ENCODE measurements around the gene TRIM38. TPM values are rescaled to one million over a fixed set of nuclear protein-coding genes. Genes with fewer than 3 reads are reported as not detected.

The TRIM38 gene
- total RNA-seq, 4 donors from 2014 or later = 2.2 to 6.7 (median 4.6) TPM

- Histone ChIP-seq H3K9me3 (no peaks in the 10 kb centered on the region), H3K27ac (no peak overlapping the region), H3K27me3 (no peaks in the 10 kb centered on the region), H3K4me3 (no peak overlapping the region), H3K36me3 (no peaks in the 10 kb centered on the region), H3K4me1 (no peaks in the 10 kb centered on the region)
- DNase-seq (no peak), ATAC-seq (no peak)
- intact Hi-C loops (cut with DNase I; ENCODE audit: low total_unique reads) (no loop called here), in situ Hi-C loops (cut with MboI; ENCODE audit: low sequenced_read_pairs in 4 of 4) (no loop called here)
- TF ChIP-seq CTCF (IDR thresholded peaks at IDR 0.05 in 4 of 5, conservative IDR thresholded peaks at IDR 0.05 in 1 of 5) = no peak
- TF ChIP-seq POLR2A (IDR thresholded peaks at IDR 0.05) = no peak
Observed at GRCh38 chr6:25918083-25918683, 44.4 kb upstream of the TRIM38 start.

GRCh38 chr6:25919657-25920056 lies 42.9 kb upstream of the TRIM38 start:
- TF ChIP-seq POLR2A (IDR thresholded peaks at IDR 0.05) (no peak), CTCF (IDR thresholded peaks at IDR 0.05 in 4 of 5, conservative IDR thresholded peaks at IDR 0.05 in 1 of 5) (no peak)
- H3K4me3 ChIP-seq = no peak overlapping the region
- ATAC-seq = no peak

GRCh38 chr6:25921525-25922203 lies 40.9 kb upstream of the TRIM38 start:
- in situ Hi-C loops (cut with MboI; ENCODE audit: low sequenced_read_pairs in 4 of 4) = no loop called here
- Histone ChIP-seq H3K27me3 (no peaks in the 10 kb centered on the region), H3K36me3 (no peaks in the 10 kb centered on the region), H3K27ac (no peak overlapping the region), H3K4me1 (no peaks in the 10 kb centered on the region), H3K9me3 (no peaks in the 10 kb centered on the region), H3K4me3 (no peak overlapping the region)
- intact Hi-C loops (cut with DNase I; ENCODE audit: low total_unique reads) = no loop called here
- TF ChIP-seq POLR2A (IDR thresholded peaks at IDR 0.05) = no peak
- ATAC-seq = no peak
- DNase-seq = no peak

More at GRCh38 chr6:25919657-25920056, 42.9 kb upstream of the TRIM38 start:
- no peaks in the 10 kb centered on the region for H3K36me3 ChIP-seq
- no peaks in the 10 kb centered on the region for H3K9me3 ChIP-seq
- DNase-seq = no peak
- in situ Hi-C loops (cut with MboI; ENCODE audit: low sequenced_read_pairs in 4 of 4) (no loop called here), intact Hi-C loops (cut with DNase I; ENCODE audit: low total_unique reads) (no loop called here)
- no peak overlapping the region for H3K27ac ChIP-seq
- H3K4me1 ChIP-seq = no peaks in the 10 kb centered on the region
- H3K27me3 ChIP-seq = no peaks in the 10 kb centered on the region

GRCh38 chr6:25922301-25922700 lies 40.3 kb upstream of the TRIM38 start:
- H3K4me1 ChIP-seq = no peaks in the 10 kb centered on the region
- no peaks in the 10 kb centered on the region for H3K9me3 ChIP-seq
- TF ChIP-seq POLR2A (IDR thresholded peaks at IDR 0.05) (no peak), CTCF (IDR thresholded peaks at IDR 0.05 in 4 of 5, conservative IDR thresholded peaks at IDR 0.05 in 1 of 5) (no peak)
- intact Hi-C loops (cut with DNase I; ENCODE audit: low total_unique reads) (no loop called here), in situ Hi-C loops (cut with MboI; ENCODE audit: low sequenced_read_pairs in 4 of 4) (no loop called here)
- no peak overlapping the region for H3K4me3 ChIP-seq
- no peak overlapping the region for H3K27ac ChIP-seq
- H3K27me3 ChIP-seq = no peaks in the 10 kb centered on the region
- no peak for ATAC-seq
- H3K36me3 ChIP-seq = no peaks in the 10 kb centered on the region
- no peak for DNase-seq

- in situ Hi-C loops (cut with MboI; ENCODE audit: low sequenced_read_pairs in 4 of 4) = no loop called here
- DNase-seq (no peak), ATAC-seq (no peak)
- Histone ChIP-seq H3K9me3 (no peaks in the 10 kb centered on the region), H3K27me3 (no peaks in the 10 kb centered on the region), H3K4me1 (no peaks in the 10 kb centered on the region), H3K36me3 (no peaks in the 10 kb centered on the region), H3K27ac (no peak overlapping the region), H3K4me3 (no peak overlapping the region)
- intact Hi-C loops (cut with DNase I; ENCODE audit: low total_unique reads) = no loop called here
- no peak for TF ChIP-seq POLR2A (IDR thresholded peaks at IDR 0.05)
- TF ChIP-seq CTCF (IDR thresholded peaks at IDR 0.05 in 4 of 5, conservative IDR thresholded peaks at IDR 0.05 in 1 of 5) = no peak
Observed at GRCh38 chr6:25925876-25926275, 36.7 kb upstream of the TRIM38 start.
